ENCODE measurements around the gene ADAMTS18. TPM values are rescaled to one million over a fixed set of nuclear protein-coding genes. Genes with fewer than 3 reads are reported as not detected.

The ADAMTS18 gene
- total and polyA plus RNA-seq, 2 of the 8 experiments (the other 6 are each of a cell fraction or from before 2014, with no cell fraction given): 0.05 to 0.19 TPM

DNA sequence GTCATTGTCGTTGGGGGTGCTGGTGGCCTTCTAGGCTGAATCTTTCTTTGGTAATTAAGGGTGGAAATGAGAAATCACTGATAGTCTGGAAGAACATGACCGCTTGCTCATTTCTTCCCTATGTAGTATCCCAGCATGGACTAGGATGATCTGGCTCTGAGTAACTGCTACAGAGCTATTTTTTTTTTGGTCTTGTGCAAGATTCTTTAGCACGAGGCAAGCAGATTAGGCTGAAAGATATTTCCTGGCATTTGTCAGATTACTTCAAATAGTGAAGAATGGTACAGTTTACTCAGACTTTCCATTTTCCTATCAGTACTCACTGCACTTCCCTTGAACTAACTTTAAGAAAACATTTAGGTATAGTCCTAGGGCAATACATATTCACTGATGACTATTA is 146.6 kb downstream of the ADAMTS18 start (continued):
- TF ChIP-seq, protein P1, sequence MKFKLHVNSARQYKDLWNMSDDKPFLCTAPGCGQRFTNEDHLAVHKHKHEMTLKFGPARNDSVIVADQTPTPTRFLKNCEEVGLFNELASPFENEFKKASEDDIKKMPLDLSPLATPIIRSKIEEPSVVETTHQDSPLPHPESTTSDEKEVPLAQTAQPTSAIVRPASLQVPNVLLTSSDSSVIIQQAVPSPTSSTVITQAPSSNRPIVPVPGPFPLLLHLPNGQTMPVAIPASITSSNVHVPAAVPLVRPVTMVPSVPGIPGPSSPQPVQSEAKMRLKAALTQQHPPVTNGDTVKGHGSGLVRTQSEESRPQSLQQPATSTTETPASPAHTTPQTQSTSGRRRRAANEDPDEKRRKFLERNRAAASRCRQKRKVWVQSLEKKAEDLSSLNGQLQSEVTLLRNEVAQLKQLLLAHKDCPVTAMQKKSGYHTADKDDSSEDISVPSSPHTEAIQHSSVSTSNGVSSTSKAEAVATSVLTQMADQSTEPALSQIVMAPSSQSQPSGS (IDR thresholded peaks at IDR 0.05; ENCODE audit: low read length): no peak
- no peak for TF ChIP-seq RNF2 (IDR thresholded peaks at IDR 0.05; ENCODE audit: borderline replicate concordance, low read depth, low read length, missing control alignments, poor library complexity, severe bottlenecking)

Data from H1 (cell line).